ENCODE results near the gene POLR2J3.
"Not testable (repeated sequence)": the region's sequence is repeated elsewhere in the genome, so short reads cannot be mapped to it uniquely, and the experiment has no call there.

Gene POLR2J3

GRCh38 chr7:102572261-102573239 lies at the start of gene POLR2J3:
Gene POLR2J3, minus strand, starts transcription at chr7:102572583. Its CDS starts 62 bp downstream, at chr7:102572521.
- peak; percentile 97 for DNase-seq (ENCODE audit: low read depth)
- not testable (repeated sequence) for H3K4me1 ChIP-seq (ENCODE audit: control insufficient read depth, insufficient read depth, low read length); H3K27me3 ChIP-seq (replicated peaks; ENCODE audit: control insufficient read depth, insufficient read depth, low read length); H3K36me3 ChIP-seq (ENCODE audit: control insufficient read depth, insufficient read depth, low read length, severe bottlenecking); H3K9me3 ChIP-seq (ENCODE audit: control insufficient read depth, low read length)
- Histone ChIP-seq H3K9ac (ENCODE audit: low read length) (peak within 1 kb of the TSS; percentile 85), H3K4me3 (ENCODE audit: low read length) (peak within 1 kb of the TSS; percentile 81)

GRCh38 chr7:102618122-102618521 lies 45.7 kb upstream of the POLR2J3 start:
- H3K9me3 ChIP-seq (ENCODE audit: control insufficient read depth, low read length); DNase-seq (ENCODE audit: low read depth); H3K27me3 ChIP-seq (replicated peaks; ENCODE audit: control insufficient read depth, insufficient read depth, low read length): not testable (repeated sequence)

GRCh38 chr7:102616507-102617125 lies 44.2 kb upstream of the POLR2J3 start, which contains the start of gene RASA4:
Gene RASA4, minus strand, starts transcription at chr7:102616756. Its CDS starts 67 bp downstream, at chr7:102616689.
- not testable (repeated sequence) for H3K9ac ChIP-seq (ENCODE audit: low read length); H3K4me3 ChIP-seq (ENCODE audit: low read length); H3K36me3 ChIP-seq (ENCODE audit: control insufficient read depth, insufficient read depth, low read length, severe bottlenecking); H3K27me3 ChIP-seq (replicated peaks; ENCODE audit: control insufficient read depth, insufficient read depth, low read length); H3K4me1 ChIP-seq (ENCODE audit: control insufficient read depth, insufficient read depth, low read length); H3K9me3 ChIP-seq (ENCODE audit: control insufficient read depth, low read length)
- DNase-seq (ENCODE audit: low read depth) = peak; percentile 42

More at GRCh38 chr7:102618122-102618521, 45.7 kb upstream of the POLR2J3 start:
- not testable (repeated sequence) for H3K4me3 ChIP-seq (ENCODE audit: low read length); H3K4me1 ChIP-seq (ENCODE audit: control insufficient read depth, insufficient read depth, low read length); H3K36me3 ChIP-seq (ENCODE audit: control insufficient read depth, insufficient read depth, low read length, severe bottlenecking); H3K9ac ChIP-seq (ENCODE audit: low read length)

- not testable (repeated sequence) for H3K4me1 ChIP-seq (ENCODE audit: control insufficient read depth, insufficient read depth, low read length); H3K9me3 ChIP-seq (ENCODE audit: control insufficient read depth, low read length); H3K4me3 ChIP-seq (ENCODE audit: low read length); H3K27me3 ChIP-seq (replicated peaks; ENCODE audit: control insufficient read depth, insufficient read depth, low read length); DNase-seq (ENCODE audit: low read depth); H3K9ac ChIP-seq (ENCODE audit: low read length); H3K36me3 ChIP-seq (ENCODE audit: control insufficient read depth, insufficient read depth, low read length, severe bottlenecking)
Measured at GRCh38 chr7:102615930-102616329, 43.5 kb upstream of the POLR2J3 start.

GRCh38 chr7:102614873-102615272 lies 42.5 kb upstream of the POLR2J3 start:
- not testable (repeated sequence) for H3K9me3 ChIP-seq (ENCODE audit: control insufficient read depth, low read length); DNase-seq (ENCODE audit: low read depth); H3K36me3 ChIP-seq (ENCODE audit: control insufficient read depth, insufficient read depth, low read length, severe bottlenecking); H3K9ac ChIP-seq (ENCODE audit: low read length); H3K27me3 ChIP-seq (replicated peaks; ENCODE audit: control insufficient read depth, insufficient read depth, low read length); H3K4me3 ChIP-seq (ENCODE audit: low read length); H3K4me1 ChIP-seq (ENCODE audit: control insufficient read depth, insufficient read depth, low read length)

GRCh38 chr7:102614346-102614697 lies 41.9 kb upstream of the POLR2J3 start:
- H3K4me1 ChIP-seq (ENCODE audit: control insufficient read depth, insufficient read depth, low read length) = not testable (repeated sequence)

GRCh38 chr7:102613575-102614345 lies 41.4 kb upstream of the POLR2J3 start:
- H3K9me3 ChIP-seq (ENCODE audit: control insufficient read depth, low read length); H3K9ac ChIP-seq (ENCODE audit: low read length); H3K27me3 ChIP-seq (replicated peaks; ENCODE audit: control insufficient read depth, insufficient read depth, low read length); H3K36me3 ChIP-seq (ENCODE audit: control insufficient read depth, insufficient read depth, low read length, severe bottlenecking); DNase-seq (ENCODE audit: low read depth); H3K4me1 ChIP-seq (ENCODE audit: control insufficient read depth, insufficient read depth, low read length); H3K4me3 ChIP-seq (ENCODE audit: low read length): not testable (repeated sequence)

More at GRCh38 chr7:102614346-102614697, 41.9 kb upstream of the POLR2J3 start:
- not testable (repeated sequence) for H3K9ac ChIP-seq (ENCODE audit: low read length); H3K9me3 ChIP-seq (ENCODE audit: control insufficient read depth, low read length); DNase-seq (ENCODE audit: low read depth); H3K27me3 ChIP-seq (replicated peaks; ENCODE audit: control insufficient read depth, insufficient read depth, low read length); H3K4me3 ChIP-seq (ENCODE audit: low read length); H3K36me3 ChIP-seq (ENCODE audit: control insufficient read depth, insufficient read depth, low read length, severe bottlenecking)

- H3K9me3 ChIP-seq (ENCODE audit: control insufficient read depth, low read length); H3K4me1 ChIP-seq (ENCODE audit: control insufficient read depth, insufficient read depth, low read length); H3K9ac ChIP-seq (ENCODE audit: low read length); H3K36me3 ChIP-seq (ENCODE audit: control insufficient read depth, insufficient read depth, low read length, severe bottlenecking); H3K27me3 ChIP-seq (replicated peaks; ENCODE audit: control insufficient read depth, insufficient read depth, low read length); H3K4me3 ChIP-seq (ENCODE audit: low read length): not testable (repeated sequence)
- peak; percentile 23 for DNase-seq (ENCODE audit: low read depth)
Measured at GRCh38 chr7:102611675-102612325, 39.4 kb upstream of the POLR2J3 start.

GRCh38 chr7:102611013-102611674 lies 38.8 kb upstream of the POLR2J3 start:
- not testable (repeated sequence) for H3K4me1 ChIP-seq (ENCODE audit: control insufficient read depth, insufficient read depth, low read length); H3K4me3 ChIP-seq (ENCODE audit: low read length); H3K9me3 ChIP-seq (ENCODE audit: control insufficient read depth, low read length); DNase-seq (ENCODE audit: low read depth); H3K9ac ChIP-seq (ENCODE audit: low read length); H3K36me3 ChIP-seq (ENCODE audit: control insufficient read depth, insufficient read depth, low read length, severe bottlenecking); H3K27me3 ChIP-seq (replicated peaks; ENCODE audit: control insufficient read depth, insufficient read depth, low read length)

- H3K9me3 ChIP-seq (ENCODE audit: control insufficient read depth, low read length); H3K4me3 ChIP-seq (ENCODE audit: low read length); H3K4me1 ChIP-seq (ENCODE audit: control insufficient read depth, insufficient read depth, low read length); H3K27me3 ChIP-seq (replicated peaks; ENCODE audit: control insufficient read depth, insufficient read depth, low read length); DNase-seq (ENCODE audit: low read depth); H3K9ac ChIP-seq (ENCODE audit: low read length); H3K36me3 ChIP-seq (ENCODE audit: control insufficient read depth, insufficient read depth, low read length, severe bottlenecking): not testable (repeated sequence)
Measured at GRCh38 chr7:102610441-102610840, 38.1 kb upstream of the POLR2J3 start.

Measured in adipocyte (in vitro differentiated cells).